NCI-H460 (cell line): ENCODE results near the gene GSK3B. TPM values are rescaled to one million over a fixed set of nuclear protein-coding genes. Genes with fewer than 3 reads are reported as not detected.

Experiments used
- DNase-seq: peaks from one replicate; pipeline ENCODE4 v3.0.0-alpha.2; 2016; ENCODE audit warnings: low read depth; ENCODE audit errors: extremely low read depth
- small RNA-seq, 2 experiments: library from RNA; depleted of rRNA; stranded (forward); fragments of <200 nt; gene quantifications; one replicate each; pipeline ENCODE3, GENCODE V24; 2014
- total RNA-seq: library from RNA; depleted of rRNA; stranded (reverse); fragments of >200 nt; shearing (Covaris generic); gene quantifications from 2 replicates; pipeline ENCODE4 v1.2.3, GENCODE V29; 2014; rRNA removed

The GSK3B gene
- total RNA-seq, 1 experiment from 2014 or later: 49.9 TPM

GRCh38 chr3:119792270-119792669, 302.0 kb downstream of the GSK3B start:
- DNase-seq: no peak

- no peak for DNase-seq
Measured at GRCh38 chr3:119790369-119790768, 303.9 kb downstream of the GSK3B start.

GRCh38 chr3:119786409-119786808, 307.8 kb downstream of the GSK3B start:
- no peak for DNase-seq

- DNase-seq: no peak
Measured at GRCh38 chr3:119783883-119784282, 310.4 kb downstream of the GSK3B start.

- no peak for DNase-seq
Measured at GRCh38 chr3:119783255-119783654, 311.0 kb downstream of the GSK3B start.

GRCh38 chr3:119782460-119782859, 311.8 kb downstream of the GSK3B start:
- DNase-seq: no peak

GRCh38 chr3:119781330-119782198, 312.7 kb downstream of the GSK3B start, which contains the start of gene NR1I2:
NR1I2 (plus strand) TSS chr3:119782101.
- DNase-seq: no peak

GRCh38 chr3:119779731-119780383, 314.4 kb downstream of the GSK3B start:
- no peak for DNase-seq

GRCh38 chr3:119778811-119779210, 315.4 kb downstream of the GSK3B start:
- DNase-seq: no peak

GRCh38 chr3:119778176-119778575, 316.1 kb downstream of the GSK3B start:
- no peak for DNase-seq

GRCh38 chr3:119776304-119776703, 317.9 kb downstream of the GSK3B start:
- DNase-seq: no peak

- DNase-seq: no peak
Measured at GRCh38 chr3:119774444-119774843, 319.8 kb downstream of the GSK3B start.

Small RNAs within 50 kb of the gene (small RNA-seq; reads per million reads assigned to genes)
- gene RN7SL397P: 0 reads per million in 2 experiments
- gene RN7SL762P: 0 reads per million in 2 experiments

Other genes with a start within 250 kb of the GSK3B start
- gene GPR156, start 190.8 kb upstream of the GSK3B start, total RNA-seq: 0.35 and 0.40 TPM in 2 replicates